Subcutaneous adipose tissue (tissue), 4 donors: ENCODE measurements around the gene PRKG1. TPM values are rescaled to one million over a fixed set of nuclear protein-coding genes. Genes with fewer than 3 reads are reported as not detected.

ENCODE experiments used
- total RNA-seq, 4 donors: library from RNA; depleted of rRNA; stranded (reverse); fragments of >200 nt; gene quantifications; one replicate each; pipeline ENCODE4 v1.1.0, GENCODE V29; 2016
- TF ChIP-seq, protein P1 (sequence below): fragments of 450-650 bp; IDR thresholded peaks from one replicate; pipeline ENCODE4 v1.5.1; 2016; ENCODE audit warnings: low read depth, mild to moderate bottlenecking, control low read depth, antibody characterized with exemption, moderate library complexity

PRKG1 gene
- total RNA-seq, 4 donors from 2014 or later: 7.6 to 17.2 (median 10.7) TPM

DNA sequence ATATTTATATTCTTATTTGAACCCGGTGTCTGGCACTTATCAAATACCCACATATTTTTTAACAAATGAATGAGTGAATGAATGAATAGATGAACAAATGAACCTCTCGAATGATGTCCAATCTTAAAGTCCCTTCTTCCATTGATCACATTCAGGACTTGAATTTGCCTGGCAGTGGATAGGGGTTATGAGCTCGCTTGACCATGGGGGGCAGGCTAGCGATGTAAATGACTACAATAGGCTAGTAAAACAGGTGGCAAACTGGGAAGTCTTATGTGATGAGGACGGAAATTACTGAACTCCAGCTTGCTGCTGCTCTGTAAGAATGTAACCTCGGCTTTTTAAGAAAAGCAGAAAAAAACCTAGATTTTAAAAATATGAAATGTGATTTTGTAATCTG lies 992.1 kb downstream of the PRKG1 start:
- TF ChIP-seq, protein P1, sequence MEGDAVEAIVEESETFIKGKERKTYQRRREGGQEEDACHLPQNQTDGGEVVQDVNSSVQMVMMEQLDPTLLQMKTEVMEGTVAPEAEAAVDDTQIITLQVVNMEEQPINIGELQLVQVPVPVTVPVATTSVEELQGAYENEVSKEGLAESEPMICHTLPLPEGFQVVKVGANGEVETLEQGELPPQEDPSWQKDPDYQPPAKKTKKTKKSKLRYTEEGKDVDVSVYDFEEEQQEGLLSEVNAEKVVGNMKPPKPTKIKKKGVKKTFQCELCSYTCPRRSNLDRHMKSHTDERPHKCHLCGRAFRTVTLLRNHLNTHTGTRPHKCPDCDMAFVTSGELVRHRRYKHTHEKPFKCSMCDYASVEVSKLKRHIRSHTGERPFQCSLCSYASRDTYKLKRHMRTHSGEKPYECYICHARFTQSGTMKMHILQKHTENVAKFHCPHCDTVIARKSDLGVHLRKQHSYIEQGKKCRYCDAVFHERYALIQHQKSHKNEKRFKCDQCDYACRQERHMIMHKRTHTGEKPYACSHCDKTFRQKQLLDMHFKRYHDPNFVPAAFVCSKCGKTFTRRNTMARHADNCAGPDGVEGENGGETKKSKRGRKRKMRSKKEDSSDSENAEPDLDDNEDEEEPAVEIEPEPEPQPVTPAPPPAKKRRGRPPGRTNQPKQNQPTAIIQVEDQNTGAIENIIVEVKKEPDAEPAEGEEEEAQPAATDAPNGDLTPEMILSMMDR: no peak

DNA sequence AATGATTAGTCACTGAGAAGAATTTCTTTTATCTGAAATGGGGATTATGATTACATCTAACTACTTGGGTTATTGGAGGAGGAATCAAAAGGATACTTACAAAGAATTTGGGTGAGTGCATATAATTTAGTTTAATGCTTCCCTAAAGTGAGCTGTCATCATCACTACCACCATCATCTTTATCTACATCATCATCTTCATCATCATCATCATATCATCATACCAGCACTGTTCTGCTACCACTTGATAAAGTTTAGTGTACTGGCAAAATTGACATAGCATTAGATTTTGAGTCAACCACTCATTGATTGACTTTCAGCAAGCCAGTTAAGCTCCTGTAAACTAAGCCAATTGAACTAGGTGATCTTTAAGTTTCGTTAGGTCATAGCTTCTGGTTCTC lies 994.2 kb downstream of the PRKG1 start:
- TF ChIP-seq, protein P1: no peak

DNA sequence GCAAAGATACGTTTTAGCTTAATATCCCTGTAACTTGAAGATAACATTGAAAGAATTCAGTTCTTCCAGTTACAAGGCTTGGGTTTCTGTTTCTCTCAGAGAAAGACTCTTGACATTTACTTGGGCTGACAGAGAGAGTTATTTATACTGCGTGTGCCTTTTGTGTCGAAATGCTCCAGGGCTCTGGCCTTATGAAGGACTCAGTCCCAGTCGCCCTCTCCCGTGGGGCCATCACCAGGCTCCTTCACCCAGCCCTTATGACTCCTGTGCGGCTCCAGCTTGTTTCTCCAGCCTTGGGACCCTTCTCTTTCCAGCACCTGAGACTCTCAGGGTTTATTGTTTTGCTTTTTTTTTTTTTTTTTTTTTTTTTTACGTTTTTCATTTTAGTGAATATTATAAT lies 997.5 kb downstream of the PRKG1 start:
- TF ChIP-seq, protein P1: no peak

DNA sequence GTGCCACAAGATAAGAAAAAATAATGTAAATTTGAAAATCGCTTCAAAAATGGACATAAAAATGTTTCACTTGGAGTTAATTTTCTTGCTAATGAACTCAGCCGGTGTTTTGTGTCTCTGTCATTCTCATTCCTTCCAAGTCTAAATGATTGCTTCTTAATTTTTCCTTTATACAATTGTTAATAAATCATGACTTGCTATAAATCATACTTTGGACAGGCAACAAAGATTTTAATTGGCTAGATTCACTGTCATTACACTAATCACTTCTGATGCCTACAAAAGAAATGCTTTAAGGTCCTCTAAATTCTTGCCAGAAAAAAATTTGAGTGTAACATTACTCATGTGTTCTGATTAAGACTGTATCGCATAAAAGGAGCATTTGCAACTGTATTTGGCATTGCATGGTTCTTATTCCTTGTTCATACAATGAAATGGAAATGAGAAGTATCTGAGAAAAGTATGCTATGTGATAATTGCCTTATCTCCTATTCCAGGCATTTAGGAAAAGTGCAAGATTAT lies 1000.3 kb downstream of the PRKG1 start:
- TF ChIP-seq, protein P1: no peak

DNA sequence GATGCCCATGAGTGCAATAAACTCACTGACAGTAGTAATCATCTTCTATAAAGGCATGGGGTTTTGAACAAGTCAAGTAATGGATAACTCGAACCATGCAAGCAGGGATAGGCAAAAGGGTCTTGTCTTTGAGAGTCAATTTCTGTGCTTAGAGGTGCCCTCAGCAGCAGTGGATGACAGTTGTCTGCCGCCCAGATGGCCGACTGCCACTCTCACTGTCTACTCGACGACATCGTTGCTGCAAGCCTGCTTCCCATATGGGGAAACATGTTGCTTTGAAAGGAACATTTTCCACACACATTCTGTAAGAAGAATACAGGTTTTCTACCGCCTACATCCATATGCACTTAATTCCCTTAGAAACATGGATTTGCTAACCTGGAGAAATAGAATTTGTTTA lies 1003.5 kb downstream of the PRKG1 start:
- TF ChIP-seq, protein P1: no peak

DNA sequence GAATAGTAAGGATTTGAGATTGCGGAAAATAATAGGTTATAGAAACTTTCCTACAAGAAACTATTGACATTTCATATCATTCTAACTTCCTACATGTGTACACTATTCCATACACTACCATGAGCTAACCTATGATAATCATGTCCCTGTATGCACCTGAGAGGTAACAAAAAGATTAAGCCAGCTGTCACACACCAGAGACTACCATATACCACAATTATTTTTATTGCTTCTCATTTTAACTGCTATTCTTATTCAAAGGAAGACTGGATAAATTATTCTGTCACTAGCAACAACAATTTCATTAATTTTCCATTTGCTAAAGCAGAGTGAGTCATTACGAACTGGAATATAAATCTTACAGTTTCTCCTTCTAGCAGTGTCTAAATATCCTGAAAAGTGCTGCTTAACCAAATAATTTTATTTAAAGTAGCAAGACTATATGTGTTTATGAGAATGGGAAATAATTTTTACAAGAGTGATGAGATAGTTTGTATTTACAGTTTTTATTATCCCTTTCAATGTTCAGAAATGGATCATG lies 1004.2 kb downstream of the PRKG1 start:
- TF ChIP-seq, protein P1: no peak

DNA sequence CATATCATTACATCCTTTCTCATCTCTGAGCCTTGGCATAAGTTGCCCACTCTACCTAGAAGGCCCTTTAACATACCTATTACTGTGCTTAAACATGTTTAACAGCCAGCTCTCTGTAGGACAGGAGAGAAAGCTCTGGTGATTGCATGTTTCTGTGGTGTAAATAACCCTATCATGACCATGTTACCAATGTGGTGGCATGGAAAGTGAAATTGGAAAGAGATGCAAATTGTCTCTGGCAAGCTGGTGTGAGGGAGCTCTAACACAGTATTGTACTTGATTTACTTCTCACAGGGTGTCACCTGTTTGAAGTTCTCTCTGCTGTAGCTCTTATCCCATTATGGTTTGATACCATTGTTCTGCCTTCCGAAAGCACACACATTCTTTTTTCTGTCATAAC lies 1008.0 kb downstream of the PRKG1 start:
- TF ChIP-seq, protein P1: no peak
